Activated CD8-positive, alpha-beta T cell treated with anti-CD3 and anti-CD28 coated beads for 36 hours (primary cell): ENCODE measurements around the gene SUCLA2. TPM values are rescaled to one million over a fixed set of nuclear protein-coding genes. Genes with fewer than 3 reads are reported as not detected.

Source experiments
- ATAC-seq: fragments of 200-7000 bp; cut with Tn5 transposase; one replicate; pipeline ENCODE4 v1.10.0; 2021; ENCODE audit warnings: mild to moderate bottlenecking, moderate library complexity
- CTCF ChIA-PET: fragments of 350-600 bp; sonication (Branson Sonifier 250); formaldehyde crosslinking; loops from one replicate; lab custom pipeline; 2021; ENCODE audit warnings: antibody characterized with exemption; lab: Charles Lee
- POLR2A ChIA-PET: fragments of 350-600 bp; sonication (Branson Sonifier 250); formaldehyde crosslinking; loops from one replicate; lab custom pipeline; 2021; ENCODE audit warnings: antibody characterized with exemption; lab: Charles Lee
- DNase-seq: peaks from one replicate; pipeline ENCODE4 v3.0.0-alpha.2; 2020
- H3K27ac Mint-ChIP-seq: one replicate; pipeline ENCODE4 v1.8.0; 2021; ENCODE audit warnings: mild to moderate bottlenecking, mixed read lengths
- H3K27me3 Mint-ChIP-seq: one replicate; pipeline ENCODE4 v1.8.0; 2021; ENCODE audit warnings: mixed read lengths
- H3K36me3 Mint-ChIP-seq: one replicate; pipeline ENCODE4 v1.8.0; 2021; ENCODE audit warnings: low read depth, mixed read lengths
- H3K4me1 Mint-ChIP-seq: one replicate; pipeline ENCODE4 v1.8.0; 2021; ENCODE audit warnings: low read depth, mixed read lengths
- H3K4me3 Mint-ChIP-seq: one replicate; pipeline ENCODE4 v1.8.0; 2021; ENCODE audit warnings: mild to moderate bottlenecking, moderate library complexity, mixed read lengths
- H3K9me3 Mint-ChIP-seq: one replicate; pipeline ENCODE4 v1.8.0; 2021; ENCODE audit warnings: mixed read lengths
- CTCF ChIP-seq: fragments of 200-600 bp; IDR thresholded peaks from one replicate; pipeline ENCODE4 v1.8.0; 2022; ENCODE audit warnings: antibody characterized with exemption, mild to moderate bottlenecking
- intact Hi-C: fragments of 100-400 bp; cut with micrococcal nuclease; formaldehyde crosslinking; loops from one replicate; pipeline ENCODE4 v1.10.0; 2022
- total RNA-seq, 2 experiments: library from RNA; stranded (reverse); gene quantifications; one replicate each; pipeline ENCODE4 v1.2.3, GENCODE V29; 2021

SUCLA2 gene
- total RNA-seq, 2 experiments from 2014 or later, result 42.2 to 44.7 TPM

- ChIA-PET CTCF (no interaction called here), POLR2A (no interaction called here)
- peaks cover 49% of the 10 kb centered on the region for H3K36me3 Mint-ChIP-seq
- no peaks in the 10 kb centered on the region for H3K9me3 Mint-ChIP-seq
- ATAC-seq (no peak), DNase-seq (no peak)
- no peak for TF ChIP-seq CTCF
- H3K4me3 Mint-ChIP-seq, result no peak overlapping the region
- no peaks in the 10 kb centered on the region for H3K27me3 Mint-ChIP-seq
- intact Hi-C loops, result no loop called here
- H3K4me1 Mint-ChIP-seq, result peaks cover 3% of the 10 kb centered on the region
- H3K27ac Mint-ChIP-seq, result no peak overlapping the region
Measured at GRCh38 chr13:47990427-47990826, 10.6 kb downstream of the SUCLA2 start.

- no peak overlapping the region for H3K4me3 Mint-ChIP-seq
- no peaks in the 10 kb centered on the region for H3K27me3 Mint-ChIP-seq
- DNase-seq, result no peak
- H3K4me1 Mint-ChIP-seq, result no peaks in the 10 kb centered on the region
- no peak for ATAC-seq
- no peak overlapping the region for H3K27ac Mint-ChIP-seq
- TF ChIP-seq CTCF, result no peak
- ChIA-PET POLR2A (no interaction called here), CTCF (no interaction called here)
- intact Hi-C loops, result no loop called here
- peaks cover 4% of the 10 kb centered on the region for H3K9me3 Mint-ChIP-seq
- peaks cover 53% of the 10 kb centered on the region for H3K36me3 Mint-ChIP-seq
Measured at GRCh38 chr13:47983070-47983469, 18.0 kb downstream of the SUCLA2 start.

GRCh38 chr13:47976325-47976724 is 24.7 kb downstream of the SUCLA2 start:
- ChIA-PET CTCF (no interaction called here), POLR2A (no interaction called here)
- Mint-ChIP-seq H3K36me3 (peaks cover 65% of the 10 kb centered on the region), H3K4me1 (no peaks in the 10 kb centered on the region), H3K27ac (no peak overlapping the region), H3K9me3 (peaks cover 10% of the 10 kb centered on the region), H3K27me3 (no peaks in the 10 kb centered on the region), H3K4me3 (no peak overlapping the region)
- ATAC-seq, result no peak
- no peak for TF ChIP-seq CTCF
- intact Hi-C loops, result no loop called here
- no peak for DNase-seq

GRCh38 chr13:47964863-47965262 is 36.2 kb downstream of the SUCLA2 start:
- peaks cover 4% of the 10 kb centered on the region for H3K9me3 Mint-ChIP-seq
- ATAC-seq, result no peak
- no peak overlapping the region for H3K4me3 Mint-ChIP-seq
- H3K27ac Mint-ChIP-seq, result no peak overlapping the region
- TF ChIP-seq CTCF, result no peak
- no peaks in the 10 kb centered on the region for H3K27me3 Mint-ChIP-seq
- ChIA-PET CTCF (interaction anchor here (0.7 kb wide), 1 partner anchor 86 kb away, joined by 3 read pairs; no protein-coding TSS in a partner anchor), POLR2A (no interaction called here)
- no peak for DNase-seq
- H3K36me3 Mint-ChIP-seq, result peaks cover 48% of the 10 kb centered on the region
- intact Hi-C loops, result no loop called here
- H3K4me1 Mint-ChIP-seq, result no peaks in the 10 kb centered on the region

GRCh38 chr13:47962237-47962636 is 38.8 kb downstream of the SUCLA2 start:
- intact Hi-C loops, result no loop called here
- Mint-ChIP-seq H3K27ac (no peak overlapping the region), H3K4me3 (no peak overlapping the region), H3K36me3 (peaks cover 67% of the 10 kb centered on the region), H3K4me1 (no peaks in the 10 kb centered on the region), H3K27me3 (no peaks in the 10 kb centered on the region), H3K9me3 (peaks cover 14% of the 10 kb centered on the region)
- POLR2A ChIA-PET, result no interaction called here
- DNase-seq (no peak), ATAC-seq (no peak)
- TF ChIP-seq CTCF, result no peak
- CTCF ChIA-PET, result no interaction called here
